AG08396 (cell line): ENCODE data around the gene PCDH8.

ENCODE experiments used
- DNase-seq: peaks from one replicate; pipeline ENCODE4 v3.0.0; 2012; ENCODE audit warnings: low spot score, mixed read lengths

Gene PCDH8

DNA sequence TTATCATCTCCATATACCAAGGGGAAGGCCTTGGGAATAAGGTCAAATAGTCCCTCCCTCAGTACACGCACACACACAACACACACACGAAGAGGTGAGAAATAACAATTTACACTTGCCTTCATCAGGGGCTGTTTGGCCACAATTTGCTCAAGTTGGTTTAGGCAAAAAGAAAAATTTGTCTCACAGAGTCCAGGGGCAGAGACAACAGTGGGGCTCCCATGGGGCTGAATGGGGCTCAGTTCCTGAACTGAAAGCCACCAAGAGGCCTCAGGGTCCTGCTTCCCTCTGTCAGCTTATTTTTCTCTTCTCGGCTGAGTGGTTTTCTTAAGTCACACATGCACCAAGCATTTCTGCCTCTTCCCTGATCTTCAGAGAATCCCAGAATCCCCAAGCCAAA, 35.5 kb downstream of the PCDH8 start:
- no peak for DNase-seq

DNA sequence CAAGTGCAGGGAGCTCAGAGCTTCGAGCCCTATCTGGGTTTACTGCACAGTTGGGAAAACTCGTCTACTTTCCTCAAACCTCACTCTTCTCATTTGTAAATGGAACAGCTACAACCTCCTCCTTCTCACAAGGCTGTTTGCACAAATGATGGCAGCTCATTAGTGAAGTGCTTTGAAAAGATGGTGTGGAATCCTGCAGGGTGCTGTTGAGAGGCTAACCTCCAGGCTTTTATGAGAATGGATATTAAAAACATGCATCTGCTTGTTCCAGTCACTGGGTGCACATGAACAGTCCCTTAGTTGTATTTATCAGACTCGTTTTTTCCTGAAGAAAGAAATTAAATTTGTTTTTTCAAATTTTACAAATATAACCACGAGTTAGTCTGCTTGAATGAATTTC, 36.6 kb downstream of the PCDH8 start:
- no peak for DNase-seq

- no peak for DNase-seq
These were observed 37.9 kb downstream of the PCDH8 start for GRCh38 chr13:52810526-52810925.

- DNase-seq, result no peak
These were observed 38.4 kb downstream of the PCDH8 start for GRCh38 chr13:52810011-52810410.

DNA sequence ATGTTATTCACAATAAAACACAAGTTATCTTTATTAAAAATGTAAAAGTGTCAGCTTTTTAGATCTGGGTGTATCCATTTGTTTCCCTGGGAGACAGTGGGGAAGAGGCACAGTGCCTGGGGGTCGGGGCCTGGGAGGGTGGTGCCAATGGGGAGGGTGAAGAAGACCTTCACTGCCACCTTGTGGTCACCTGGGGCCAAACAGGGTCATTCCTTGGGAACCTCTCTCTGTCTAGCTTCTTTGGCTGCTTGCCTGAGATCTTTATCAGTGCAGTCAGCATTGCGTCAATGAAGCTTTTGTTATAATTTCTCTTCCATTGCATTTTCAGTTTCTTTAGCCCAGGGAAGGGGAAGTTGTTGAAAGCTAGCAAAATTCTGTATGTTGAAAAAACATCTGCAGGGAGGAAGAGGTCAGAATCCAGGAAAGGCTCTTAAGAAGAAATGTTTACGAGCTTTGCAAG, 39.1 kb downstream of the PCDH8 start:
- peak; percentile 50 for DNase-seq

DNA sequence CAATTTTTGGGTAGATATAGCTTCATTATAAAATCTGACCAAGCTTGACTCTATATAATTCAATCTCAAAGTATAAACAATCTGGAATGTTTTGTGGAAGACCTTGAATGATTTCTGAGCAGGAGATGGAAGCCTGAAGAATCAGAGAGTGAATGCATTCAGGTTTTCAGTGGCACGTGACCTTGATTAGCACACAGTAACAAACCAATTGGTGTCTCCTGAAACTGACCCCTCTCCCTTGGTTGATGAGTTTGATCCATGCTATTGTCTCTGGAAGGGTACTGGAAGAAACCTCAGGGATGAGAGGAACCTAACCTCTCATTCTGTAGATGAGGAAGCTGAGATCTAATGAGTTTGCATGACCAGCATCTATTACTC, 39.6 kb downstream of the PCDH8 start:
- no peak for DNase-seq

DNA sequence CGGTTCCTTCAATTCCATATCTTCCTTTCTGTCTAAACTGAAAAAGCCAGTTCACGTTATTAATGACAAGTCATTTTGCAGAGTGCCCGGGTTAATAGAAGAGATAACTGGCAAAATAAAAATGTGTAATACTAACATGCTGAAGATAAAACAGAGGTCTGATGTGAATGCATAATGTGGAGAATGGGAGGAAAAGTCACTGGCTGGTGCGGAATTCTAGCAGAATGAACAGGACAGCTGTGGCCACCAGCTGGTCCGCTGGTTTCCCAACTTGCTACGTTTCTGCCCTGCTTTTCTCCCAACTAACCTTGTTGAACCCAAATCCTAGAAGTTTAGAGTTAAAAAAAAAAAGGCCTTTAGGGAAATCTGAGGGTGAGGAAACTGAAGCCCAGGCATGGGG, 42.4 kb downstream of the PCDH8 start:
- no peak for DNase-seq

GRCh38 chr13:52804202-52804641, 44.2 kb downstream of the PCDH8 start:
- no peak for DNase-seq

GRCh38 chr13:52800856-52801255, 47.6 kb downstream of the PCDH8 start:
- no peak for DNase-seq

DNA sequence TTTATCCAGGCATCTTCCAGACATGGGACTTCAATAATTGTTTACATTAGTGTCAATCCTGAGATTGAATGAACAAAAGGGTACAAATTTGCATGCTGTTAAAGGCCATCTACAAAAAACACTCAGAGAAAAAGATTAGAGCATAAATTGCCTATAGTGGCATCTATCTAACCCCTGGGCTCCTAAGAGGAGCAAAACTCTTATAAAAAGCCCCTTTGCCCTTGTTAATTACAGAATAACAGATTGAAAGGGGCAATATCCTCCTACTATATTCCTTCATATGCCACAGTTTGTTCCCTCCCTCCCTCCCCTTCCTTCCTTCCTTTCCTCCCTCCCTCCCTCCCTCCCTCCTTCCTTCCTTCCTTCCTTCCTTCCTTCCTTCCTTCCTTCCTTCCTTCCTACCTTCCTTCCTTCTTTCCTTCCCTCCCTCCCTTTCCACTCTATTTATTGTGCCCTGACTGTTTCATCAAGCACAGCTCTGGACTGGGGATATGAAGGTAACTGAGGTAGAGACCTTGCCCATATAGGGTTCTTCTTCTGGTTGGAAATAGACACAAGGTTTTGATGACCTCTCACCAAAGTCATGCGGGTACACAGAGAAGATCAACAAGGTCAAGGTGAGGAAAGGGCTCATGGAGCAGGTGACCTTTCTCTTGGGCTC, 49.5 kb downstream of the PCDH8 start:
- no peak for DNase-seq

- no peak for DNase-seq
These were observed 51.3 kb downstream of the PCDH8 start for GRCh38 chr13:52797176-52797575.

- no peak for DNase-seq
These were observed 53.9 kb downstream of the PCDH8 start for GRCh38 chr13:52794589-52794988.

- no peak for DNase-seq
These were observed 54.9 kb downstream of the PCDH8 start for GRCh38 chr13:52793515-52794061.
